Pulmonary artery endothelial cell (primary cell): ENCODE measurements around the gene CLEC18C. TPM values are rescaled to one million over a fixed set of nuclear protein-coding genes. Genes with fewer than 3 reads are reported as not detected.
"Not testable (repeated sequence)": the region's sequence is repeated elsewhere in the genome, so short reads cannot be mapped to it uniquely, and the experiment has no call there.

ENCODE experiments used
- DNase-seq: peaks from one replicate; pipeline ENCODE4 v3.0.0-alpha.2; 2011; ENCODE audit warnings: low read depth, low spot score
- total RNA-seq: library from RNA; depleted of rRNA; stranded (reverse); fragments of >200 nt; gene quantifications from 2 replicates; pipeline ENCODE4 v1.2.3, GENCODE V29; 2014

Gene CLEC18C
- total RNA-seq, 1 donor from 2014 or later = not detected

DNA sequence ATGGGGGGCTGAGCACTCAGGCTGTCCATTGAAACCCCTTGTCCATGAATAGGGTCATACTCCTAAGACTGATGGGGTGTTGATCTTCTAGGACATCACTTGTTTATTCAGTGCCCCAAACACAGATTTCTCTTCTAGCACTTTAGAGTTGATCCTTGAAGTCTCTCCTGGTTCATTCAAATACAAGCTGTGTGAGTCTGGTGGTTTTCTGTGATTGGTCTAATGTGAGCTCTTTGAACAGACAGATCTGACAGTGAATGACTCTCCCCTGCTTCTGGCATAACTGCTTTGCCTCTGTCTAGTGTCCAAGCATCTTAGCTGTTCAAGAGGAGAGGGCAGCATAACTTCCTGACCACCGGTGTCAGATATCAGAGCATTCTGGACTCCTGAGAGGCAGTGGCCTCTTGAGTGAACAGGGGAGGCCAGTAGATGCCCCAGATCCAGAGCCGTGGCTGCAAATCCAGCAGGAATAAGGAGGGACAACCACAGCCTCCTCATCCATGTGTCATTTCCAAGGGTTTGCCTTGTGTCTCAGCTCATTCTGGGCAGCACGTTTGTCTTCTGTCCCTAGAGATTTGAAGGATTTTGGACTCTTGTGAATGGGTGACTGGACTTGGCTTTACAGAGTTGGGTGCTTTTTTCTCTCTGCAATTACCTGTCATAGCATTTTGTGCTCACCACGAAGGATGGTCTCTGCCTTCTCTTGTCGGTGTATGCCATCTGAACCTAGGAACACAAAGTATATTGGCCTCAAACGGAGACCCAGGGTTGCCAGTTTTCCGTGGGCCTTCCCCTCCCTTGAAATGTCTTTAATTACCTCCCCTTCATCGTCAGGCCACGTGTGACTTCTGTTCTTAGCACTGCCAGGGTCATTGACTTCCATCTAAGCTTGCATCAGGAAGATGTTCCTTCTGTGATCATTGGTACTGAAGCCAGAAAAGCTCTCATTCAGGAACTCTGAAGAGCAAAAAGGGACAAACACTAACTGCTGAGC lies 13.9 kb upstream of the CLEC18C start:
- no peak for DNase-seq

DNA sequence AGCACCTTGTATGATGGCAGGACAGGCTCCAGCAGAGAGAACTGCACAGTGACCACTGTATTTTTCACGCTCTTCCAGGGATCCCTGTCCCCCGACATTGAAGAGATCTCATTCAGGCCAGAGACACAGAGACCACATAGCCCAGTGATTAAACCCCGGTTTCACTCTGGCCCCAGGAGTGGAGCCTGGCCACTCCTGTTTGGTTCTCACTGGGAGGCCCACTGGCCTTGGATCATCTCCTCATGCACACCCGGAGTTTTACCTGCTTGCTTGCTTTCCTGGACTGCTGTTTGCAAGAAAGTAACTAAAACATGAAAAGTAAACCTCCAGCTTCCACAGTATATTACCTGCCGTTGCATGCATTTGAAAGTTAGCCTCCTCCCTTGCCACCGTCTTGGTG lies 13.2 kb upstream of the CLEC18C start:
- no peak for DNase-seq

DNA sequence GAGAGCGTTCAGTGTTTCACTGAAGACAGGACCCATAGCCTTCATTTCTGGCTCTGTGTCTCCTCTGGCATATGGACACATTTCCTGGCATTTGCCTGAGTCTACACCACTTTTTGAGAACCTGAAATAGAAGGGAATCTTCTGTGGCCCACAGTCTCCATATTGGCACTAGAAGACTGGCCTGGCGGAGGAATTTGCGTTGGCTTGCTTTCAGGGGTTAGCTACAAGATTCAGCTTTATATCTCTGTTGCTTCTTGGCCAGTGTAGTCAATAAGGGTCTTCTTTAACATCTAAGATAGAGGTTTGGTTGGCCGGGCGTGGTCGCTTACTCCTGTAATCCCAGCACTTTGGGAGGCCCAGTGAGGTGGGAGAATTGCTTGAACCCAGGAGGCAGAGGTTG lies 12.8 kb upstream of the CLEC18C start:
- no peak for DNase-seq

DNA sequence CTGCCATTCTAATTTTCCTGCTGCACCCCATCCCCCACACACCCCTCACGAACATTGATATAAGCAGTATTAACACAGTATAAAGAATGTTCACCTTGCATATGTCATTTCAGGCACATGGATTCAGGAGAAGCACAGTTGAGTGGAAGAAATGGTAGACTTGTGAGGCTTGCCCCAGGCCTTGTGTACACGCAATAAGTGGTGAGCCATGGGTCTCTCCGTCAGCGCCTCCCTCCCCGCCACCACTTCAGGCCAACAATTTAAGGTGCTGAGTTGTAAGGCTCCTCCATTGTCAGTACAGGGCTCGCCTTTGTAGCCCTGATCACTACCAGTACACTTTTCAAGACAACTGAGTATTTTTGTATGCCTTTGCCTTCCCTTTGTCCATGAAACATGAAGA lies 12.2 kb upstream of the CLEC18C start:
- DNase-seq = no peak

DNA sequence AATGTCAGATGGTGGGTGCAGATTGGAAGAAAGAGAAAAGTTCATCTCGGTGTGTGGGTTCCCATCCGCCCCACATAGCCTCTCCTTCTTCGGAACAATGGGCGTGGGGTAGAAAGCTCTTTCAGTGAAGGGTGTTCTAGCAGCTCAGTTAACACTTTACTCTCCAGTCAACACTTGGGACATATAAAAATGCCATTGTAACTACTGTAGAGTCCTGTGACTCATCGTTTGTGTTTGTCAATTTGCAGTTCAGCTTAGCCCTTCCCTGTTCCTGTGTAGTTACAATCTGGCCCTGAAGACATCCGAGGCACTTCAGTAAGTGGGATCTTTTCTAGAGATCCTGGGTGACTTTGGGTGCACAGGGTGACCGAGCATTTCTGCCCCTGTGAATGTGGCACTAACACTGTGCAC lies 11.5 kb upstream of the CLEC18C start:
- peak; percentile 32 for DNase-seq

- no peak for DNase-seq
Measured at GRCh38 chr16:70163596-70163995, 10.0 kb upstream of the CLEC18C start.

DNA sequence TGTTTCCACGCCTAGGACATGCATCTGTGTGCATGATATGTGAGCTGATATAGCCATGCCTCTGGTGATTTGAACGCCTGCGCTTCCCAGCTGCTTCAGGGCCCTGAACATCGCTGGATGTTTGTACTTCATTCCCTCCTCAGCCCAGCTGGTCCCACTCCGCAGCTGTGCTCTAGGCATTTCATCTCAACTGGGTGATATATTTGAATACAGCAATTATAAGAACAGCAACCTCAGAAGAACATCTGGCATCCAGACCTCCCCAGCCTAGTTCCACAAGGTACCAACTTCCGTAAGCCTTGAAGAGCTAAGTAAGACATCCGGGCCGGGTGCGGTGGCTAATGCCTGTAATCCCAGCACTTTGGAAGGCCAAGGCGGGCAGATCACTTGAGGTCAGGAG lies 6.9 kb upstream of the CLEC18C start:
- not testable (repeated sequence) for DNase-seq

DNA sequence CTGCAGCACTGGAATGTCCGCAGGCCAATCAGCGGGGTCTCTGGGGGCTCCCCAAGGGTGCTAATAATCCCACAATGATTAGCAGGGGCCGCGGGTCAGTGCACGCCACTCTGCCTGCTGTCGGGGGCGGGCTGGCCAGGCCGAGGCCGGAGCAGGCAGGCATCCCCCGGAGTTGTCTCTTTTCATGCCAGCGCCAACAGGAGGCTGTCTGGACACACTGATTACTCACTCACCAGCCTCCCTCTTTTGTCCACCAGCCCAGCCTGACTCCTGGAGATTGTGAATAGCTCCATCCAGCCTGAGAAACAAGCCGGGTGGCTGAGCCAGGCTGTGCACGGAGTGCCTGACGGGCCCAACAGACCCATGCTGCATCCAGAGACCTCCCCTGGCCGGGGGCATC lies 329 bp downstream of the CLEC18C start:
- not testable (repeated sequence) for DNase-seq

DNA sequence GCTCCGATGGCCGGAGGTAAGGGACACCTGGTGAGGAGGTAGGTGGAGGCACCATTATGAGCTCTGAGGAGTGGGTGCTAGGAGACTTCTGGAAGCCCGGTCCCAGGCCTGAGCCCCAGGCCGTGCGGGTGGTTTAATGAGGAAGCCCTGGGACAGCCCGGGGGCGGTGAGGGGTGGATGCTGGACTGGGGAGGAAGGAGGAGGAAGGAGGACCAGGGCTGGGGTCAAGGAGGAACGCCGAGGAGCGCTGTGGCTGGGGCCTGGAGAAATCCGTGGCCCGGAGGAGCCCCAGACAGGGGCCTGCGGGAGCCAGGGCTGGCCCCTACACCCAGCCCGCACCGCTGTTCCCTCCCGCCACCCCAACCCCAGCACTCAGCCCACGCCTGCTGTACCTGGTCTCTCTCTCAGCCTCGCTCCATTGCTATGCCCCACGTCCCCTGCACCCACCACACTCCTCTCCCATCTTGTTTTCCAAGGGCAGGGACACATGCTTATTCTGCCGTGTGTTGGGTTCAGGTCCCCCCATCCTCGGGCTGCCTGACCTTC lies 873 bp downstream of the CLEC18C start:
- not testable (repeated sequence) for DNase-seq

GRCh38 chr16:70187858-70188607 lies 14.4 kb downstream of the CLEC18C start:
- not testable (repeated sequence) for DNase-seq

DNA sequence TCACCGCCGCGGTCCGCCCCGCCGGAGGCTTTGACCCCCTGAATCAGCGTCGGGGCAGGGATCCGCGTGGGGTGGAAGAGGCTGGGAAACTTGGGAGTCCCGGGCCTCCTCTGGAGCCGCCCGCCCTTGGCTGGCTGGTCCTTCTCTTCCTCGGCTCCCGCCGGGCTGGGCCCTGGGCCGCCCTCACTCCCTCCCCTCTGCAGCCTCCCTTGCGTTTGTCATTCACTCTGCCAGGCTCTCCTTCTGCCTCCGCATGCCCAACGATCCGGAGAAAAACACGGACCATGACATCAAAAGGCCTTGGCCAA lies 15.0 kb downstream of the CLEC18C start:
- not testable (repeated sequence) for DNase-seq

DNA sequence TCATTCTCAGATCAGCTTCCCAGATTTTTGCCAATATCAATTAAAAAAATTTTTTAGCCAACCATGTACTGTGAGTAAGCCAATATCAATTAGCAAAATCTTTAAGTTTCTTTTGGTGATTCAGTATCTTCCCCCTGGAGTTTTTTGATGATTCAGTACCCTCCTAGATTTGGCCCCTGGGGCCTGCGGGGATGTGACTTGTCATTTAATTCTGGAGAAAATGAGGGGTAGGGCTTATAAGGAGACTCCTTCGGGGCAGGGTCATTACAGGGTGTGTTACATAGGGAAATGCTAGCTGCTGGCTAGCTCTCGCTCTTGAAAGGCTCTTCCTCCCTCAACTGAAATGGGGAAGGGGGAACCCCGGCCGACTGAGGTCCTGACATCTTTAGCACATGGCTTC lies 17.0 kb downstream of the CLEC18C start:
- not testable (repeated sequence) for DNase-seq

- DNase-seq = not testable (repeated sequence)
Measured at GRCh38 chr16:70196683-70197300, 23.2 kb downstream of the CLEC18C start.

- not testable (repeated sequence) for DNase-seq
Measured at GRCh38 chr16:70197611-70198010, 24.0 kb downstream of the CLEC18C start.

DNA sequence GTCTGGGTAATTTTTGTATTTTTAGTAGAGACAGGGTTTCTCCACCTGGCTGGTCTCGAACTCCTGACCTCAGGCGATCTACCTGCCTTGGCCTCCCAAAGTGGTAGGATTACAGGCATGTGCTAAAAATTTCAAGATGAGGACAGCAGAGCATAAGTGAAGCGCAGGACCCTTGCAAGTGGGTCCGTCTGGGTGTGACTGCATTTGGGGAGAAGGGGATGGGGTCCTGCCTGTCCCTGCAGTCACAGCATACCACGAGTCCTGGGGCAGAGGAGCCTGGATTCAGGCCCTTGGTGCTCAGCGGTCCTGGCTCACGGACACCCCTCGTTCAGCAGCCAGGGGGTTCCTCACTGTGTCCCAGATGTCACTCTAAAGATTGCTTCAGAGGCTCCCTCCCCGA lies 24.6 kb downstream of the CLEC18C start:
- DNase-seq = not testable (repeated sequence)

GRCh38 chr16:70198666-70199065 lies 25.1 kb downstream of the CLEC18C start:
- DNase-seq = not testable (repeated sequence)

GRCh38 chr16:70199170-70199569 lies 25.6 kb downstream of the CLEC18C start:
- DNase-seq = not testable (repeated sequence)

DNA sequence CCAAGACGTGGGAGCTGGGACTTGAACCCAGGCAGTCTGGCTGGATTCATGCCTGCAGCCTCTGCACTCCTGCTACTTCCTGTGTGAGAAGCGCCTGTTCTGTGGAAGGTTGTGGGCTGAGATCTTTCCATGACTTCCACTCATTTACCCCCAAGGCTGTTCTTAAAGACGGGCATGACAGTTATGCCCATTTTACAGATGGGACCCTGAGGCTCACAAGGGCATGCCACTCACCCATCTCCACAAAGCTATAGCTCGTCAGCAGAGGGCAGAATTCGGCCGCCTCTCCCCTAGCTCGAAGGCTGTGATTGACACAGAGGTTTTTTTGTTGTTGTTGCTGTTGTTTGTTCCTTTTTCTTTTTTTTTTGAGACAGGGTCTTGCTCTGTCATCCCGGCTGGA lies 26.5 kb downstream of the CLEC18C start:
- not testable (repeated sequence) for DNase-seq

DNA sequence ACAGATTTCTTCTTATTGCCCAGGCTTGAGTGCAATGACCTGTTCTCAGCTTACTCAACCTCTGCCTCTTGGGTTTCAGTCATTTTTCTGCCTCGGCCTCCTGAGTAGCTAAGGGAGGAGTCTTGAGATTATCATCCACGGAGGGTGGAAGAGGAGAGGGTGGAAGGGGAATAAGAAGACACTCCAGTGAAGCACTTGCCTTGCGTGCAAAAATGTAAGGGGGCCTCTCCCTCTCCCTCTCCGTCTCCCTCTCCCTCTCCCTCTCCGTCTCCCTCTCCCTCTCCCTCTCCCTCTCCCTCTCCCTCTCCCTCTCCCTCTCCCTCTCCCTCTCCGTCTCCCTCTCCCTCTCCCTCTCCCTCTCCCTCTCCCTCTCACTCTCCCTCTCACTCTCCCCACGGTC lies 29.9 kb downstream of the CLEC18C start:
- not testable (repeated sequence) for DNase-seq

DNA sequence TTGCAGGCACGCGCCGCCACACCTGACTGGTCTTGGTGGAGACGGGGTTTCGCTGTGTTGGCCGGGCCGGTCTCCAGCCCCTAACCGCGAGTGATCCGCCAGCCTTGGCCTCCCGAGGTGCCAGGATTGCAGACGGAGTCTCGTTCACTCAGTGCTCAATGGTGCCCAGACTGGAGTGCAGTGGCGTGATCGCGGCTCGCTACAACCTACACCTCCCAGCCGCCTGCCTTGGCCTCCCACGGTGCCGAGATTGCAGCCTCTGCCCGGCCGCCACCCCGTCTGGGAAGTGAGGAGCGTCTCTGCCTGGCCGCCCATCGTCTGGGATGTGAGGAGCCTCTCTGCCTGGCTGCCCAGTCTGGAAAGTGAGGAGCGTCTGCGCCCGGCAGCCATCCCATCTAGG lies 30.4 kb downstream of the CLEC18C start:
- not testable (repeated sequence) for DNase-seq

DNA sequence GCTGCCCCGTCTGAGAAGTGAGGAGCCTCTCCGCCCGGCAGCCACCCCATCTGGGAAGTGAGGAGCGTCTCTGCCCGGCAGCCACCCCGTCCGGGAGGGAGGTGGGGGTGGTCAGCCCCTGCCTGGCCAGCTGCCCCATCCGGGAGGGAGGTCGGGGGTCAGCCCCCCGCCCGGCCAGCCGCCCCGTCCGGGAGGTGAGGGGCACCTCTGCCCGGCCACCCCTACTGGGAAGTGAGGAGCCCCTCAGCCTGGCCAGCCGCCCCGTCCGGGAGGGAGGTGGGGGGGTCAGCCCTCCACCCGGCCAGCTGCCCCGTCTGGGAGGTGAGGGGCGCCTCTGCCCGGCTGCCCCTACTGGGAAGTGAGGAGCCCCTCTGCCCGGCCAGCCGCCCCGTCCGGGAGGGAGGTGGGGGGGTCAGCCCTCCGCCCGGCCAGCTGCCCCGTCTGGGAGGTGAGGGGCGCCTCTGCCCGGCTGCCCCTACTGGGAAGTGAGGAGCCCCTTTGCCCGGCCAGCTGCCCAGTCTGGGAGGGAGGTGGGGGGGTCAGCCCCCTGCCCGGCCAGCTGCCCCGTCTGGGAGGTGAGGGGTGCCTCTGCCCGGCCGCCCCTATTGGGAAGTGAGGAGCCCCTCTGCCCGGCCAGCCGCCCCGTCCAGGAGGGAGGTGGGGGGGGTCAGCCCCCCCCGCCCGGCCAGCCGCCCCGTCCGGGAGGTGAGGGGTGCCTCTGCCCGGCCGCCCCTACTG lies 31.2 kb downstream of the CLEC18C start:
- not testable (repeated sequence) for DNase-seq
